A204.1 (cell line): ENCODE results near the gene GALNS.
"Not testable (repeated sequence)": the region's sequence is repeated elsewhere in the genome, so short reads cannot be mapped to it uniquely, and the experiment has no call there.

Experiments used
- FAIRE-seq: peaks from 2 replicates; lab custom pipeline; 2012; peaks lifted over from hg19 to GRCh38; lab: Jason Lieb, UNC

Gene GALNS

DNA sequence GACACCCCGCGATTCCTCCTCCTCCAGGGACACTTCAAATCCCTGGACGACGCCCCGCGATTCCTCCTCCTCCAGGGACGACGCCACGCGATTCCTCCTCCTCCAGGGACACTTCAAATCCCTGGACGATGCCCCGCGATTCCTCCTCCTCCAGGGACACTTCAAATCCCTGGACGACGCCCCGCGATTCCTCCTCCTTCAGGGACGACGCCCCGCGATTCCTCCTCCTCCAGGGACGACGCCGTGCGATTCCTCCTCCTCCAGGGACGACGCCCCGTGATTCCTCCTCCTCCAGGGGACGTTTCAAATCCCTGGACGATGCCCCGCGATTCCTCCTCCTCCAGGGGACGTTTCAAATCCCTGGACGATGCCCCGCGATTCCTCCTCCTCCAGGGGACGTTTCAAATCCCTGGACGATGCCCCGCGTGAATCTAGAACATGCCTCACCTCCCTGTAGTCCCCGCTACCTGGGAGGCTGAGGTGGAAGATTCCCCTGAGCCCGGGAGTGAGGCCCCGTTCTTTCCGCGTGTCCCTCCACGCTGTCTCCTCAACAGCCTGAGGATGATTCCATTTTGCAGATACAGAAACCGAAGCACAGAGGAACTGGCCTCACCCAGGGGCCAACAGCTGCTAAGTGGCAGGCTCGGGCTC, 33.1 kb upstream of the GALNS start:
- not testable (repeated sequence) for FAIRE-seq

DNA sequence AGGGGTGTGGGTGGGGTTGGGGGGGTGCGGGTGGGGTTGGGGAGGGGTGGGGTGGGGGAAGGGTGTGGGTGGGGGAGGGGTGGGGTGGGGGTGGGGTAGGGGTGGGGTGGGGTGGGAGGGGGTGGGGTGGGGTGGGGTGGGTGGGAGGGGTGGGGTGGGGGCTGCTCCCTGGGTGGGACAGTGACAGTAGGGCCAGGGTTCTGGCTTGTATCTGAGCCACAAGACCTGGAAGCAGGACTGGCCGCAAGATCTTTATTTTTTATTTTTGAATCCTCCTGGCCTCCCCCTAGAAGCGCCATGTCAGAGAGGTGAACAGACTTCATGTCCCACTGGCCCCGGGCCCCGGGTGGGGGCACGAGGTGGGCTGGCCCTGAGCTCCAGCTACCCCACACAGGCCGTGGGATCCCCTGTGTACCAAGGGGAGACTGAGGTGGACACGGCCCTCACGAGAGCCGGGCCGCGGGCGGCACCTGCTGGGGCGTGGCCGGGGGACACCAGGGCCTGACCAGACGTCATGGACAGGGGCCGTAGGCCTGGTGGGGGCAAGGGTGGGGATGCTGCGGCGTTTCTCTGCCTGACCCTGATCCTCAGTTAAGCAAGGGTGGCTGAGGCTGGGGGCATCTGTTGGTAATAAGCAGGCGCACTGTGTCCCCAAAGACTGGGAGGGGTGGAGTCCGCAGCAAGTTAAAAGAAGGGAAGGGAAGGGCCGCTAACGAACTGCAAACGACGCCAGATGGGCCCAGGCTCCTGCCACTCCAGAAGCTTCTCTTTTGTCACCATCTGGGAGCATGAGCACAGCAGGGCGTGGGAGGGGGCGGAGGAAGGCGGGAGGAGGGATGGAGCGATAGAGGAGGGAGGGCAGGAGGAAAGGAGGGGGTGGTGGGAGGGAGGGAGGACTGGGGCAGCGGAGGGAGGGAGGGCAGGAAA, 32.0 kb upstream of the GALNS start:
- no peak for FAIRE-seq

DNA sequence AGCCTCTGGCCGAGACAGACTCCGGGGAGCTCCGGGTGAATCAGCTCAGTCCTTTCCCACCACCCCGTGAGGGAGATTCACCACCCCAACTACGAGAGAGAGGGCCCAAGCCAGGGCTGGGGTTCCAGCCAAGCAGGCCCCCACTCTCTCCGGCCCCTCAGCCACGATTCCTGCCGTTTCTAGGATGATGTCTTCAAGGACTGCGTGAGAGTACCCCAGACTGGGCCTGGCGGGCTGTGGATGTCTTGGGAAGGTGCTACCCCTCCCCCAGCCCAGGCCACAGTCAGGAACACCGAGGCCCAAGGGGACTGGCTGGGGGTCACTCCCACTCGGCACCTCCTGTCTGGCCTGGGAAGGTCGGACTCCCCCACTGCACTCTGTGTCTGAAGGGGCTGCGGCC, 31.3 kb upstream of the GALNS start:
- FAIRE-seq, result no peak

DNA sequence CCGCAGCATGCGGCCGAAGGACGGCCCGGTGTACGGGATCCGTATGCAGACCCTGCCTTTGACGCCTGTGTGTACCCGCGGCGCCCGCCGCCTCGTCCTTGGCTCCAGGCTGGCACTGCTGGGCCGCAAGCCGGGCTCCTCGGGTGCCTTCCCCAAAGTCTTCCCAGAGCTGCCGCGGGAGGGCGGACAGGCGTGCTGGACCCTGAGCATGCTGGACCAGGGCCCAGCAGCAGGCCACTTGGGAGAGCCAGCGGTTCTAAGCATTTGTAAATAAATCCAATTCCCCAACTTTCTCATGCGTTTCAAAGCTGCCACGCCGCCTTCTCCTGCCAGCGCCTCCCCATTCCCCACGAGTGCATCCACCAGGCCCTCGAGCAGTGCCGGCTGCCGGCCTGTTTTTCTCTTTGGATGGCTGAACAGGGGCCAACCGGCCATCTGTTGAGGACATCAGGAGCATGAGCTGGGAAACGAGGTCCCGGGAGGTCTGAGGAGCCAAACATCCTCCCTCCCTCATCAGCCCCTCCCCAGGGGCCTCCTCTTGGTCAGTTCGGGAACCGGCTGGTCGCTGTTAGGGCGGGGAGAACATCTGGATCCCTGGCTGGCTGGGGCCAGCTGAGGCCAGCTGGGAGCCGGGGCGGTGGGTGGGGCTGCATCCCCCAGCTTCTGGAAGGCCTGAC, 30.2 kb upstream of the GALNS start:
- FAIRE-seq, result no peak

DNA sequence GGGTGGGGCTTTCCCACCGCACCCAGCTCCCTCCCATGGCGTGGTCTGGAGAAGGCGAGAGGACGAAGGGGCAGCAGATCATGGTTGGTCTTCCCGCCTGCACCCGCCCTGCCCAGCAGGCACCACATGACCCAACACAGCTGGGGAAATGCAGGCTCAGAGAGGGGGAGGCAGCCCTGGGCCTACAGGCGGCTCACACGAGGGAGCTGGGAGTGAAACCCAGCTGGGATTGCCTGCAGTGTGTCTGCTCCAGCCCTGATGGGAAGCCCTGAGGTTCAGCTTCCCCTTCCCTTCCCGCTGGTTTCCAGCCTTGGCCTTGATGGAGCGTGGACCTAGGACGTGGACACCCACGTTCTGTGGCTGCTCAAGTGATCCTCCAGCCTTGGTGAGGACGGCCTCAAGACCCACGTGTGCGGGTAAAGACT, 29.7 kb upstream of the GALNS start:
- FAIRE-seq, result no peak

DNA sequence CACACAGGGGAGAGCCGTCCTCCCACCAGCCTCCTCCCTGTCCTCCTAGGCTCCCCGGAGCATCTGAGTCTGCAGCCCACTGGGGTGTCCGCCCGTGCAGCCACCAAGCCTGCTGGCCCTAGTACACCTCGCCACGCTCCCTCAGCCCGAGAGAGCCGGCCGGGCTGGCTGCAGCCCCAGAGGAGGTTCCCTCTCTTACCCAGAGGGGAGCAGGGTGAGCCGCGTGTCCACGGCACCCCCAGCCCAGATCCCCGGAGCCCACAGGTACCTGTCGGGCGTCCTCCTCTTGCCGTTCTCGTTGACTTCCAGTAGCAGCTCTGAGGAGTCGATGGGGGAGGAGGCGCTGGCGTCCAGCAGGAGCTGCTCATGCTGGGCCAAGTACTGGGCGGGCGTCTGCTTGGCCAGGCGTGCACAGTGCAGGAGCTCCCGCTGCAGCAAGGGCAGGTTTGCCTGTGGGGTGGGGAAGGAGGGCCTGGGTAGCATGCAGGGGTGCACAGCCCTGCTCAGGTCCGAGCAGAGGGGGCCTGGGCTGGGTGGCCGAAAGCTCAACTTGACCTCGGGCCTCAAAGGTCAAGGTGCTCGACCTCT, 29.0 kb upstream of the GALNS start:
- no peak for FAIRE-seq

DNA sequence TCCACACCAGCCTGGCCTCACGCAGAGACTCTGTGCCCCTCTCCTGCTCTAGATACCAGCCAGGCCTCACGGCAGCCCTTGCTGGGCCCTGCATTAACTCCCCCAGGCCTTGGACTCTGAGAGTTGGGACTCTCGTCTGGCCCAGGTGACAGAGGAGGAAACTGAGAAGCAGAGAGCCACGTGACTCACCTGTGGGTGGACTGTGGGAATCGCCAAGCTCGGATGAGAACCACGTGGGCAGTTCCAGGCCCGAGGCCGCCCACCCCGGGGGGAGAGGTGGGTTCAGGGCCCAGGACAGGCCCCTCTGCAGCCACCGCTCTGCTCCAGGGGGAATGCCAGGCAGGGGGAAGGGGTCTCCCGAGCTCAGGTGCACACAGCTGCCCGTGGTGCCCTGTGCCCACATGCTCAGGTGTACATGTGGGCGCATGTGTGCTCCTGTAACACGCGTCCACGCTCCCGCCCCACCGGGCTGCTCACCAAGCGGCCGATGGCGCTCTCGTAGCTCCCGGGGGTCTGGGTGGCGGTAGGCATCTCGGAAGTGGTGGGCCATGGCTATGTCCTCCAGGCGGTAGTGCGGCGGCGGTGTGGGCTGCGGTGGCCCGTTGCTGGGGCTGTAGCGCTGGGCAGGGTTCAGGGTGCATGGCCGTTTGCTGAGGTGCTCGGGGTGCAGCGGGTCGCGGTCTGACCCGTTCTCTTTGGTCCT, 28.0 kb upstream of the GALNS start:
- no peak for FAIRE-seq

DNA sequence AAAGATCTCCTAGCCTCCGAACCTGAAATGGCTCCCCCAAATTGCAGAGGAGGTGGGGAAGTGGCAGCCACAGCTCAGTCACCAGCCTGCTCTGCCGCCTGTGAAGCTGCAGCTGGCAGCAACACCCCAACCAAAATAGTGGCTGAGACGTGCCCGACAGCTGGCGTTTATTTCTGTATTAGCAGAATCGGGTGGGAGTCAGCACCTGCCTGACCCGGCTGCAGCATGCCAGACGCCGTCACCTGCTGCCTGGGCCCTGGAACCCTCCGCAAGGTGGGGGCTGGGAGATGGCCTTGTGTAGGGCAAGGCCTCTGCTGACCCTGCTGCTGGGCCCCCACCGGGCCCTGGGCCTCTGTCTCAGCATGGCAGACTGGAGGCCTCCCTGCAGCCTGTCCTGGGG, 27.2 kb upstream of the GALNS start:
- no peak for FAIRE-seq

DNA sequence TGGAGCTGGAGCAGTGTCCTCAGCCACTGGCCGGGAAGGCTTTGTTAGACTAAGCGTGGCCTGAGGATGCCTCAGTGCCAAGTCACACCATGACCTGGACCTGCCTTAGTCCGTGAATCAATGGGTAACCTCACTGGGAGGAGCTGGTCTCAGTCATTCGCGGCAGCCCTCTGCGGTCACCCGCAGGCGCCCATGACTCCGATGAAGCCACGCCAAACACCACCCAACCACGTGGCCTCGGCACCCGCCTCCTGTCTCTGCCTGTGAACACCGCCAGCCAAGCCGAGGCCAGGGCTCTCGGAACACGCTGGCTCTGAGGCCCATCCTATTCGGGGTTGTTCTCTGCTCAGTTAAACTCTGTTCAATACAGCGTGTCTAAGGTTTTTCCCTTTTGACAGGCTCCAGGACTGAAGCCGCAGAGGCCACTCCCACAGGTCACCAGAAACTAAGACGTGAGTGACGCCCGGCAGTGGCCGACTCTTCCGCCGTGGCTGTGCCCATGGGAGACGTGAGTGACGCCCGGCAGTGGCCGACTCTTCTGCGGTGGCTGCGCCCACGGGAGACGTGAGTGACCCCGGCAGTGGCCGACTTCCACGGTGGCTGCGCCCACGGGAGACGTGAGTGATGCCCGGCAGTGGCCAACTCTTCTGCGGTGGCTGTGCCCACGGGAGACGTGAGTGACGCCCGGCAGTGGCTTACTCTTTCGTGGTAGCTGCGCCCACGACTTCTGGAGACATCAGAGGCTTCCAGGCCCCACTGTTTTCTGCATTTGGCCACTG, 26.6 kb upstream of the GALNS start:
- FAIRE-seq, result no peak

DNA sequence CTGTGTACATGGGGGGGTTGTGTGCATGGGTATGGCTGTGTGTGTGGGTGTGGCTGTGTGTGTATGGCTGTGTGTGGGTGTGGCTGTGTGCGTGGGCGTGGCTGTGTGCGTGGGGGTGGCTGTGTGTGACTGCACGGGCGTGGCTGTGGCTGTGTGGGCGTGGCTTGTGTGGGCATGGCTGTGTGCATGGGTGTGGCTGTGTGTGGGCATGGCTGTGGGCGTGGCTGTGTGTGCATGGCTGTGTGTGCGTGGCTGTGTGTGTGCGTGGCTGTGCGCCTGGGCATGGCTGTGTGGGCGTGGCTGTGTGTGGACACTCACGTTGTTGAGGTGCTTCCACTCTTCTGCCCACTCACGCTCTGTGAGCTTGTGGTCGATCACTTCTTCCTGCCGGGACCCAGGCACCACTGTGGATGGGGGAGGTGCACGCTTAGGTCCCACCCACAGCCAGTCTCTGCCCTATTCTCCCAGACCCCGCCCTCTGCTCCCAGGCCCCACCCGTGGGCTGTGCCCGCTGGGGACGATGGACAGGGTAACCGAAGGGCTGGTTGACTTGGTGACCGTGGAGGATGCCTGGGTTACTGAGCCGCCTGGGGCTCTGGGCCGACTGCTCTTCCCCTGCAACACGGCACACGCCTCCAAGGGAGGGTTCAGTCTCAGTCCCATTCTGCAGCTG, 25.7 kb upstream of the GALNS start:
- no peak for FAIRE-seq

DNA sequence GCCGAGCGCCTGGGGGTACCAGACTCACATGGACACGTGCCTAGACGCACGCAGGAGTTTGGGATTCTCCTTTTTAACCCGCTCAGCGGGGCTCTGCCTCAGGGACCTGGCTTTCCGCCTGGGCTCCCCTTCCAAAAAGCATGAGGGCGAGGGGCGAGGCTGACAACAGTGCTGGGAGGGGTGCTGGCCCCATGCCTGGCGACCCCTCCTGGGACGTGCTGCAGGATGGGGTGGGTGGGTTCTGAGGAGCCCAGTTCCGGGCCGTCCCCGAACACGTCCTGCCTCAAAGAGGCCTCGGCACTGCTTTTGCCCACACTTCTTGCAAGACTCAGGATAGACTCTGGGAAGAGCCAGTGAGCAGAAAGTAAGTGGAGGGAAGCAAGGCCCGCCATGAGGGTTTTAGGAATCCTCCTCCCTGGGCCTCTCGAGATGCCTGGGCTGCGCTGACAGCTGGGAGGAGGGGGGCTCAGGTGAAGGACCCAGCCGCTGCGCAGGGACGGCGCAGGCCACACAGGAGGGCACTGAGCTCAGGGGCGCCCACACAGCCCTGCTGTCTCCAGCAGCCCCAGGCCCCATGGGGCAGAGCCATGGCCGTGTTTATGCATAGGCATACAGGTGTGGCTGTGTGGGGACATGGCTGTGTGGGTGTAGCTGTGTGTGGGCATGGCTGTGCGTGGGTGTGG, 25.1 kb upstream of the GALNS start:
- no peak for FAIRE-seq

DNA sequence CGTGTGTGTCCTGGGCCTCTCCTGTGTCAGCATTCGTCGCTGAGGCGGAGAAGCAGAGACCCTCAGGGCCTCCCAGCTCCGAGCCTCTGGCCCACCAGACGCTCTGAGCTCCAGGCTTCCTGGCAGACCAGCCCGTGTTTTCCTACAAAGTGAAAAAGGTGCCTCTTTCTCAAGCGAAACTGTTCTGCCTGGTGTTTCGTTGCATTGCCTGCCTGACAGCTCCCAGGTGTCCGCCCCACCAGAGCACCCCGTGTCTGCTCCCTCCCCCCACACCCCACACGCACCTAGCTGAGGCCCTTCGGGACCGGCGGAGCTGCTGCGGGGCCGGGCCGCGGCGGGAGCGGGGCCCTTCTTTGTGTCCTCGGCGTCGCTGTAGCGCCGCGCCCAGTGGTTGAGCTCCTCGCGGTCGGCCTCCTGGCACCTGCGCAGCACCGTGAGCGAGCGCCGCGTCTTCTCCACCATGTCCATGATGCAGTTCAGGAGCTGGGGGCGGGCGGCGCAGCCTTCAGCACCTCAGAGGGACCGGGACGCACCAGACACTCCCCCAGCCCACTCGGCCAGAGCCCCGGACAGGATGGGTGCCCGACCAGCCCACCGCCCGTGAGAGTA, 24.4 kb upstream of the GALNS start:
- FAIRE-seq, result no peak

DNA sequence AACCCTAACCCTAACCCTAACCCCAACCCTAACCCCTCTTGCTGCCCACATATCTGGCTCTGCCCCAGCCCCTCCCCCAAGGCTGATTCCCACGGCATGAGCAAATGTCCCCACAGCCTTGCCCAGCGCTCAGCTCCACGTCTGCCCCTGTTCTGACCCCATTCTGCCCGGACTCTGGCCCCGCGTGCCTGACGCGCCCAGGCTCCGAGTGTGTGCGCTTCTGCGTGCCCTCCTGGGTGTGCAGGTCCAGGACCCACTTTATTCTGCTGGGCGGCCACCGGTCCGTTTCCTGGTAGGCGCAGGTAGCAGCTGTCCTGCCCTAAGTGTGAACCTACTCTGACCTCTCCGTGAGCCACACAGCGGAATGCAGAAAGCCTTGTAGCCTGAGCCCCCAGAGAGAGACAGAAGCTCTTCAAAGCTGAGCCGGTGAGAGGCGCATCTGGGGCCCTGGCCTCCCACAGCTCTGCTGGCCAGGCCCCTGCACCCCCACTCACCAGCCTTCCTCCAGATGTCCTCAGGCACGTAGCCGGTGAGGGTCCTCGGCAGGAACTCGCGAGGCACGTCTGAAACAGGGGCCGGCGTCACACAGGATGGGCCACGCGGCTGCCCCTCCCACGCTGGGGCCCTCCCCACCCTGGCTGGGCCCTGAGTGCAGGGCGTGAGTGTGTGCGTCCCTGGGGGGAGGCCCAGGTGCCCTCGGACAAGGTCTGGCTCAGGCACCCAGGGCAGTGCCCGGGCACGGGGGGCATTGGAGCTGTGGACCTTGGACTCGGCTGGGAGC, 23.7 kb upstream of the GALNS start:
- FAIRE-seq, result no peak

DNA sequence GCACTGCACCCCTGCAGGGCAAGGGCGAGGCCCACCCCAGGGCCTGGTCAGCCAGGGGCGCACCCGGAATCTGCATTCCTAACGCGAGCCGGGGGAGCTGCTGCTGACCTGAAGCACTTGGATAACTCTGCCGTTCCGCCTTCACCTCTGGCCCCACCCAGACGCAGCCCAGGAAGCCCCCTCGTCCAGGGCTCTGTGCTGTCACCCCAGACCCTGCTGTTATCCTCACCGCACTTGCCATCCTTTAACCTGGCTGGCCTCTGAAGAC, 23.0 kb upstream of the GALNS start:
- no peak for FAIRE-seq

DNA sequence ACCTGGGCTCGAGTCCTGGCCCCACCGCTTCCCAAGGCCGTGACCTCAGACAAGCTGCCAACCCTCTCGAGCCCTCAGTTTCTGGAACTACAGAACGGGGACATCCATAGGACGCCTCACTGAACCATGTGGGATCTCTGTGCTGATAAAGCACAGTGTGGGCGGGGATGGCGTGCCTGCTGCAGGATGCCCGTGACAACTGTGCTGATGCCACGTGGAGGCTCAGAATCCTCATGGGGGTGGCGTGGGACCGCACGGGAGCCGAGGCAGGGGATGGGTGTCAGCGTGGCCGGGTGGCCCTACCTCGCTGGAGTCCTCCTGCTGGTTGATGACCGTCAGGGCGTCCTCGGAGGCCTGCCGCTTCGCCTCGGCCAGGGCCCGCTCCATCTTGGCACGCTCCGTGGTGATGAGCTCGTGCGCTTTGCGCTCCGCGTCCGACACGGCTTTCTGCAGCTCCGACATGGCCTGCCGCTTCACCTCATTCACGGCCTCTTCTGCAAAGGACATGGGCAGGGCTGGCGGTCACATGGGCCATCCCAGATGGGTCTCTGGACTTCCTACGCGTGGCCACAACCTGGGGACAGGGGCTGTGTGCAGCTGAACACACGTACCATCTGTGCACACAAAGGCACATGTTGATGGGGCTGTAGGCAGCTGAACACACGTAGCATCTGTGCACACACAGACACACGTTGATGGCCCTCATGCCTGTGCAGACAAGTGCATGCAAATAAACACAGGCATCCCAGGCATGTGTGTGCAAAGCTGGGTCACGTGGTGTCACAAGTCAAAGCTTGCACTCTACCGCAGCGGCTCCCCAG, 22.4 kb upstream of the GALNS start:
- FAIRE-seq, result no peak

DNA sequence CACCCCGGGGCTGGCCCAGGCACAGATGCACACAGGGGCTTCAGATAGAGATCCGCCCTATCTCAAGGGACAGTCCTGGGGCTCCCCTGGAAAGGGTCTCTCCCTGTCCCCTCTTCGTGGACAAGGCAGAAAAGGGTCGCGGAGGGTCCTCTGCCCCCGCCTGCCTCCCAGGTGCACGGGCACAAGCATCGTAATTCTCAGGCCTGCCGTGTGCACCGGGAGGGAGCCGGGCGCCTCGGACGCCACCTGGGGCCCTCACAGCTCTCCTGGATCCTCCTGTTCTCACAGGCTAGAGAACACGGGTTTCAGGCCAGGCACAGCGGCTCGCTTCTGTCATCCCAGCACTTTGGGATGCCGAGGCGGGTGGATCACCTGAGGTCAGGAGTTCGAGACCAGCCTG, 21.6 kb upstream of the GALNS start:
- no peak for FAIRE-seq

DNA sequence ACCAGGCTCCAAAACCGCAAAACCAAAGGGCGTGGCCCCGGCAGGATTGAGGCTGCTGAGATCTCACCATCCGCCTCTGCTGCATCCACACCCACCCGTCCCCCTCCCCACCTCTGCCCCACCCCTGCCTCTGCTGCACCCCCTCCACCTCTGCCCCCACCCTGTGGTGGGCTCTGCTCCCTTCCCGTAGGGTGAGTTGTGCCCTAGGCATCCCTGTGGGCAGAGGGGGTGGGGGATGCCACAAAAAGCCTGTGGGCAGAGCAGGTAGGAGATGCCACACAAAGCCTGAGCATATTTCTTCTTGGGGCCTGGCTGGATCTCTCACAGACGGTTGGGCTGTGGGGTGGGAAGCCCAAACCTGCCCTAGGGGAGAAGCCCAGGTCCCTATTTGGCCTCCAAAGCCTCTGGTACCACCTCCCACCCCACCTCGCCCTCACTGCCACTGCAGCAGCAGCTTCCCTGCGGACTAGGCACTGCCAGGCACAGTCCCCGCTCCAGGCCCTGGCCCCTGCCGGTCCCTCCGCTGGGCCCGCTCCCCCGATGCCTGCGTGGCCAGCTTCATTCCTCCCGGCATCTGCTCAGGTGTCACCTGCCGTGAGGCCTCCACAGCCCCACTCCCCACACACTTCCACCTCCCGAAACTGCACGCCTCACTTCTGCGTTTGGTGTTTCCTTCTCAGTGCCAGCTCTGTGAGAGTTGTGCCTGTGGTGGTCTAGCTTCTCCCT, 21.0 kb upstream of the GALNS start:
- no peak for FAIRE-seq
